ENCODE measurements around the gene BCAP29. TPM values are rescaled to one million over a fixed set of nuclear protein-coding genes. Genes with fewer than 3 reads are reported as not detected.

The BCAP29 gene
- total RNA-seq, 1 donor from 2014 or later = 103 TPM

- TF ChIP-seq EZH2phosphoT487 (IDR thresholded peaks at IDR 0.05) = no peak
- TF ChIP-seq EZH2 (IDR thresholded peaks at IDR 0.05) = no peak
- TF ChIP-seq CTCF (IDR thresholded peaks at IDR 0.05) = no peak
- Histone ChIP-seq H3K79me2 (ENCODE audit: low read depth) (no peaks in the 10 kb centered on the region), H2AFZ (replicated peaks) (no peak overlapping the region), H4K20me1 (ENCODE audit: low read depth) (no peaks in the 10 kb centered on the region), H3K4me3 (no peak overlapping the region), H3K9me3 (ENCODE audit: low read depth) (no peaks in the 10 kb centered on the region), H3K4me1 (no peaks in the 10 kb centered on the region), H3K27me3 (no peaks in the 10 kb centered on the region), H3F3A (ENCODE audit: low read depth) (no peaks in the 10 kb centered on the region), H3K4me2 (no peak overlapping the region), H3K9ac (no peak overlapping the region), H3K36me3 (no peaks in the 10 kb centered on the region), H3K27ac (no peak overlapping the region)
- DNase-seq (ENCODE audit: low spot score) = no peak
- Mint-ChIP-seq H3K9me3 (peaks cover 5% of the 10 kb centered on the region), H3K36me3 (peaks cover 16% of the 10 kb centered on the region), H3K27me3 (ENCODE audit: insufficient read depth, low read depth) (no peaks in the 10 kb centered on the region), H3K27ac (no peak overlapping the region), H3K4me3 (no peak overlapping the region), H3K4me1 (no peaks in the 10 kb centered on the region)
These were observed 11.4 kb downstream of the BCAP29 start for GRCh38 chr7:107591421-107591820.

- Histone ChIP-seq H4K20me1 (ENCODE audit: low read depth) (no peaks in the 10 kb centered on the region), H3K27me3 (no peaks in the 10 kb centered on the region), H3K27ac (no peak overlapping the region), H3K9ac (no peak overlapping the region), H3K79me2 (ENCODE audit: low read depth) (no peaks in the 10 kb centered on the region), H3K36me3 (no peaks in the 10 kb centered on the region), H3F3A (ENCODE audit: low read depth) (no peaks in the 10 kb centered on the region), H3K4me2 (no peak overlapping the region), H3K9me3 (ENCODE audit: low read depth) (no peaks in the 10 kb centered on the region), H3K4me3 (no peak overlapping the region), H2AFZ (replicated peaks) (no peak overlapping the region), H3K4me1 (no peaks in the 10 kb centered on the region)
- H3K4me1 Mint-ChIP-seq = no peaks in the 10 kb centered on the region
- H3K27ac Mint-ChIP-seq = no peak overlapping the region
- H3K4me3 Mint-ChIP-seq = no peak overlapping the region
- H3K9me3 Mint-ChIP-seq = peaks cover 5% of the 10 kb centered on the region
- peaks cover 18% of the 10 kb centered on the region for H3K36me3 Mint-ChIP-seq
- H3K27me3 Mint-ChIP-seq (ENCODE audit: insufficient read depth, low read depth) = no peaks in the 10 kb centered on the region
- no peak for DNase-seq (ENCODE audit: low spot score)
- TF ChIP-seq EZH2 (IDR thresholded peaks at IDR 0.05) (no peak), CTCF (IDR thresholded peaks at IDR 0.05) (no peak)
These were observed 12.4 kb downstream of the BCAP29 start for GRCh38 chr7:107592361-107593024.

- Histone ChIP-seq H3K36me3 (no peaks in the 10 kb centered on the region), H3K4me2 (no peak overlapping the region), H3K27me3 (no peaks in the 10 kb centered on the region), H3K9ac (no peak overlapping the region), H3K4me3 (no peak overlapping the region), H3F3A (ENCODE audit: low read depth) (peaks cover 3% of the 10 kb centered on the region), H3K27ac (no peak overlapping the region), H2AFZ (replicated peaks) (no peak overlapping the region), H3K79me2 (ENCODE audit: low read depth) (no peaks in the 10 kb centered on the region), H4K20me1 (ENCODE audit: low read depth) (no peaks in the 10 kb centered on the region), H3K9me3 (ENCODE audit: low read depth) (no peaks in the 10 kb centered on the region), H3K4me1 (no peaks in the 10 kb centered on the region)
- Mint-ChIP-seq H3K9me3 (peaks cover 5% of the 10 kb centered on the region), H3K36me3 (peaks cover 18% of the 10 kb centered on the region), H3K4me1 (no peaks in the 10 kb centered on the region), H3K4me3 (no peak overlapping the region), H3K27me3 (ENCODE audit: insufficient read depth, low read depth) (no peaks in the 10 kb centered on the region), H3K27ac (no peak overlapping the region)
- no peak for DNase-seq (ENCODE audit: low spot score)
- no peak for TF ChIP-seq EZH2 (IDR thresholded peaks at IDR 0.05)
These were observed 13.0 kb downstream of the BCAP29 start for GRCh38 chr7:107593025-107593410.

- H3K79me2 ChIP-seq (ENCODE audit: low read depth) = no peaks in the 10 kb centered on the region
- no peak overlapping the region for H2AFZ ChIP-seq (replicated peaks)
- no peaks in the 10 kb centered on the region for H3K36me3 ChIP-seq
- TF ChIP-seq EZH2phosphoT487 (IDR thresholded peaks at IDR 0.05) (no peak), EZH2 (IDR thresholded peaks at IDR 0.05) (no peak), CTCF (IDR thresholded peaks at IDR 0.05) (no peak)
- H3K4me3 ChIP-seq = no peak overlapping the region
- H3F3A ChIP-seq (ENCODE audit: low read depth) = peaks cover 13% of the 10 kb centered on the region
- no peak overlapping the region for H3K27ac ChIP-seq
- Mint-ChIP-seq H3K27ac (no peak overlapping the region), H3K9me3 (no peaks in the 10 kb centered on the region), H3K4me1 (no peaks in the 10 kb centered on the region), H3K36me3 (peaks cover 13% of the 10 kb centered on the region), H3K27me3 (ENCODE audit: insufficient read depth, low read depth) (no peaks in the 10 kb centered on the region), H3K4me3 (no peak overlapping the region)
- no peaks in the 10 kb centered on the region for H3K27me3 ChIP-seq
- no peaks in the 10 kb centered on the region for H3K9me3 ChIP-seq (ENCODE audit: low read depth)
- no peaks in the 10 kb centered on the region for H4K20me1 ChIP-seq (ENCODE audit: low read depth)
- no peaks in the 10 kb centered on the region for H3K4me1 ChIP-seq
- H3K4me2 ChIP-seq = no peak overlapping the region
- no peak for DNase-seq (ENCODE audit: low spot score)
- no peak overlapping the region for H3K9ac ChIP-seq
These were observed 15.1 kb downstream of the BCAP29 start for GRCh38 chr7:107594961-107595737.
